ENCODE results near the gene BRWD1.

The BRWD1 gene

GRCh38 chr21:39327727-39328126, 14.3 kb upstream of the BRWD1 start:
- no peak for DNase-seq (ENCODE audit: low read depth in 3 of 3)

DNA sequence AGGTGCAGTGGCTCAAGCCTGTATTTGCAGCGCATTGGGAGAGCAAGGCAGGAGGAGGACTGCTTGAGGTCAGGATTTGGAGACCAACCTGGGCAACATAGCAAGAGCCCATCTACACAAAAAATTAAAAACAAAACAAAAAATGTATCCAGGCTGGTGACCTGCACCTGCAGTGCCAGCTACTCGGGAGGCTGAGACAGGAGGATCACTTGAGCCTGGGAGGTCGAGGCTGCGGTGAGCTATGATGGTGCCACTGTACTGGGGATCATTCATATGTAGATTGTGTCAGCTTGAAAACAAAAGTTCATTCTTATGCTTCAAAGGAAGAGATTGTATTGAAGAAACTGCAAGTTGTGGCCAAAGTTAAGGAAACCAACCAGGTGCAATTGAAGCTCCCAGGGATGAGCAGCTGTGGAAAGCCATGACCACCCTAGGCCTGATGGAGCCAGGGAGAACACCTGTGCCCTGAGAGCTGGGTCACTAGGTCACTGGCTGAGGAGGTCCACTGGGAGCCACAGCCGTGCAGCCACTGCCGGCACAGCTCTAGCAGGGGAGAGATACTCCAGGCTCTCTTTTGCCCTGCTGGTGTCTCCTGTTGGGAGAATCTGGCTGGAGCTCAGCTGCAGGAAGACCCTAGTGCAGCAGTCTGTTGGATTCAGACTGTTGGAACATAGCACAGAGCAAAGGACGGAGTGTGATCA, 13.3 kb upstream of the BRWD1 start:
- DNase-seq (ENCODE audit: low read depth in 3 of 3) = no peak

- DNase-seq (ENCODE audit: low read depth in 3 of 3) = no peak
Observed at GRCh38 chr21:39325458-39325857, 12.0 kb upstream of the BRWD1 start.

DNA sequence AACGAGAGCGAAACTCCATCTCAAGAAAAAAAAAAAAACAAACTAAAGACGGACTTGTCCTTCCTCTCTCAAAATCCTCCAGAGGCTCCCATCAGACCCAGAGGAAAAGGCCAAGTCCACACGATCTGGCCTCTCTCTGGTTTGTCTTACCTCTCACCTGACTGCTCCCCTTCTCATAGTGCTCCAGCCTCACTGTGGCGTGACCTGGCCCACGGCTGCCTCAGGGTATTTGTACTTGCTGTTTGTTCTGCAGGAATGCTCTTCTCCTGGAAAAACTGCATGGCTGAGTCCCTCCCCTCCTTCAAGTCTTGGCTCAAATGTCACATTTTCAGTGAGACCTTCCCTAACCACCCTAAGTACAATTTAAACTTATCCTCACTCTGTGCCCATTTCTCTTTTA, 8.0 kb upstream of the BRWD1 start:
- DNase-seq (ENCODE audit: low read depth in 3 of 3) = no peak

DNA sequence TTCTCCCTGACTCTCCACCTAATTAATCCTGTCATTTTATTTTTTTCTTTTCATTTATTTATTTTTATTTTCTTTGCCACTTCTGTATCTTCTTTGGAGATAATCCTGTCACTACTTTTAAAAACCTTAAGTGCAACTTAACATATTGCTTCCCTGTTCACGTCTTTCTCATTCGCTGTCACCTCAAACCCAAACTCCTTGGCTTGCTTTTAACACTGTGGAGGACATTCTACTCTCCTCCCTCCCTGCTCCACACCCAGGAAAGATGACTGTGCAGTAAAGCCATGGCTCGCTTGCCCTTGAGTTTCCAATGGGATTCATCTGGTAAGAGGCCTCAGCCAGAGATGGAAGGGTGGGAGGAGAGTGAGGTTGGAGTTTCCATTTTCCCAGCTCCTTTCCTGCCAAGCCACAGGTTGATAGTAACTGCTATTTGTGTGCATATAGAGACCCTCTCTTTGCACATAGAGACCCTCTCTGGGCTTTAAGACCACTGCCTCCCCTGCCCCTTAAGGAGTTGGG, 6.4 kb upstream of the BRWD1 start:
- DNase-seq (ENCODE audit: low read depth in 3 of 3) = no peak

DNA sequence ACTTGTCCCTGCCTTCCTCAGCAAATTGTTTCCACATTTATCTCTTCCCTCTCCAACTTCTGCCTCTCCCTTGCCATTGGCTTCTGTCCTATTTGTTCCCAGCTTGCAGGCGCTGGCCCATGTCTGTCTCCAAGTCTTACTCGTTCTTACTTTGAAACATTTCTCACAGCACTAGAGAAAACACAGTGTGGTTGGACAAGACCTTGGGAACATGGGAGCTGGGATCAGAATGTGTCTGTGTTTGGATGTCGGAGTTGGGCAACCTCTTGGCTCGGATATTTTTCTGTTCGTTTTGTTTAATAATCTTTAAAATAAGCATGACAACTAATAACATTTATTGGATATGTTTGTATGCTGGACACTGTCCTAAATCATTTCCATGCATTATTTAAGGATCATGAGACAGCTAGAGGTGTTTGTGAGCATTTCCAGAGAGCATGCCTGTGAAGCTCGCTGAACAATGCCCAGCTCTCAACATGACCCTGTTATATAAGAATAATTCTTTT, 5.9 kb upstream of the BRWD1 start:
- no peak for DNase-seq (ENCODE audit: low read depth in 3 of 3)

- DNase-seq (ENCODE audit: low read depth in 3 of 3) = no peak
Observed at GRCh38 chr21:39318091-39318959, 4.9 kb upstream of the BRWD1 start.

GRCh38 chr21:39317134-39318090, 4.0 kb upstream of the BRWD1 start:
- DNase-seq (ENCODE audit: low read depth in 3 of 3) = no peak

DNA sequence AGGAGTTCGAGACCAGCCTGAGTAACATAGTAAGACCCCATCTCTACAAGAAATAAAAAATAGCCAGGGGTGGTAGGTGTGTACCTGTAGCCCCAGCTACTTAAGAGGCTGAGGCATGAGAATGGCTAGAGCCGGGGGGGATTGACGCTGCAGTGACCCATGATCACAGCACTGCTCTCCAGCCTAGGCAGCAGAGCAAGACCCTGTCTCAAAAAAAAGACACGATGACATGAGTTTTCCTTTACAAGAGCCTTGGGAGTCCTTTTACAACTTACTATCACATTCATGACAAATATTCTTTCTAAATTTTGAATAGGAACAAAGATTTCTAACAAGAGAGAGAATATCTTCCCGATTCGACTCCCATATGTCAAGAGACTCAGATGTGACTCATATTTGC, 3.3 kb upstream of the BRWD1 start:
- no peak for DNase-seq (ENCODE audit: low read depth in 3 of 3)

GRCh38 chr21:39315603-39316445, 2.4 kb upstream of the BRWD1 start:
- DNase-seq (ENCODE audit: low read depth in 3 of 3) = no peak

DNA sequence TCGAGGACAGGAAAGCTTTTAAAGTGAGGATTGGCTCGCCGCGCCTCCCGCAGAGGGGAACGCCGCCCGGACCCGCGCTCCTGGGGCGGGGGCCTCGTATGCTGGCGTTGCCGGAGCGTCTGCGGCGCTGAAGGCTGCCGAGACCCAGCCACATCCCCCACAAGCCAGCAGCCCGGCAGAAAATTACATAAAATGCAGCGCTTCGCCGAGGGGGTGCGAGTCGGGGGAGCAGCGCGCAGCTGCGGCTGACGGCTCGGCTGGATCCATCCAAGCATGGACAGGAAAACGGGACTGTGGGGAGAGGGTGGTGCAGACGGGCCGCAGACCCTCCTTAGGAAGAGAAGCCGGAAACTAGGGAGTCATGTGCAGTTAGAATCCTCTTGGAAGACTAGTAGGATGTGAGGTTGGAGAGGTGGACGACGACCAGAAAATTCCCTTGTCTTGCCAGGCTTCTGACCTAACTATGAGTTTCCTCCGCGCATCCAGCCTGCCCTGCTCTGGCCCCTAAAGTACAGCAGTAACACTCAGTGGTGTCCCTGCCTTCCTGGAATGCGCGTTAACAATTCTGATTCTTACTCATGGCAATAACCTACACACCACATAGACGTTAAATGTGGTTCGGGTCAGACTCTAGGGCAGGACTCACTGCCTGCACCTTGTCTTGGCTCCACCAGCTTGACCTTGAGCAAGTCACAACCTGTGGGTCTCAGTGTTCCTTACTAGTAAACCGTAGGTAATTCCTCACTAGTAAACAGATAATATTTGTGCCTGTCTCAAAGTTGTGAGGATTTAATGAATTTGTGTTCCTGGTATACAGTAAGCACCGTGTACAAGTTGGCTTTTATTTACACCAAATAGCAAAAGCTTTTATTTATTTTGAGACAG, 953 bp upstream of the BRWD1 start:
- DNase-seq (ENCODE audit: low read depth in 3 of 3) = peak; percentile 1 to 10 (median 10)

- DNase-seq (ENCODE audit: low read depth in 3 of 3) = peak in 2 of 3 experiments; percentile 0 to 27
Observed at GRCh38 chr21:39313042-39313570, 326 bp downstream of the BRWD1 start.

- peak; percentile 92 to 94 (median 93) for DNase-seq (ENCODE audit: low read depth in 3 of 3)
Observed at GRCh38 chr21:39312112-39313041, 1.1 kb downstream of the BRWD1 start.

- no peak for DNase-seq (ENCODE audit: low read depth in 3 of 3)
Observed at GRCh38 chr21:39311164-39311563, 2.3 kb downstream of the BRWD1 start.

DNA sequence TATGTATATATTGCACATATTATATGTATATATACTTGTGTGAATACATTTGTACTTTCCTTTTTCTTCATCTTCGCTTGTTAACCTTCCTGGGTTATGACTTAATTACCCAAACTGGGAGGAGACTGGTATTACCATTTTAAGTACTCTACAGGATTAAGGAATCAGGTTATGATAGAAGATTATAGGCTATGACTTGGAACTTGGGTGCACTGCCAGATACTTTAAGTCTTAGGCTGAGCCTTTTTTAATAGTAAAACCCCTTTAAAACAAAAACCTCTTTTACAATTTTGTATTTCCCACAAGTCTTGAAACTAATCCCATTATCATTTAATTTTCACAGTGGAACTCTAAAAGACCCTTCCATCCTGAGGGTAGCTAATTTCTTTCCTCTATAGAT, 6.0 kb downstream of the BRWD1 start:
- DNase-seq (ENCODE audit: low read depth in 3 of 3) = no peak

- no peak for DNase-seq (ENCODE audit: low read depth in 3 of 3)
Observed at GRCh38 chr21:39300587-39300986, 12.8 kb downstream of the BRWD1 start.

- DNase-seq (ENCODE audit: low read depth in 3 of 3) = no peak
Observed at GRCh38 chr21:39296891-39297290, 16.5 kb downstream of the BRWD1 start.

DNA sequence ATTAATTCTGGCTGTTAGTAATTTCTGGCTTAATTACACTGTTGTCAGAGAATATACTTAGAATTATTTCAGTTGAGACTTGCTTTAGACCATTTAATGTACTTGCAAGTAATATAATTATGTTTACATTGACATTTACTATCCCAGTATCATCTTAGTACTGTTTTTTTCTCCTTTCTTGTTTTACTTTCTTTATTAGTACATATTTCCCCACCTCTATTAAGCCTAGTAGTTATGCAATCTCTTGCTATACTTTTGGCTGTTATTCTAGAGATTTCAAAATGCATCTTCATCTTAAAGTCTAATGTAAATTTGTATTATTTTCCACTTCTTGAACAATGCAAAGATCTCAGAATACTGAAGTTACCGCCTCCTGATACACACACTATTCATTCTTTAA, 24.4 kb downstream of the BRWD1 start:
- no peak for DNase-seq (ENCODE audit: low read depth in 3 of 3)

Data from stimulated activated CD4-positive, alpha-beta T cell treated with anti-CD3 and anti-CD28 coated beads, TNF-alpha, amount 100 ng/mL, for 4 hours (primary cell).